Left ventricle myocardium inferior (tissue), 1 donor: ENCODE results near the gene DTD1. TPM values are rescaled to one million over a fixed set of nuclear protein-coding genes. Genes with fewer than 3 reads are reported as not detected.

Source experiments
- DNase-seq: peaks from one replicate; pipeline ENCODE4 v3.0.0-alpha.2; 2020
- H3K27ac ChIP-seq: fragments of 200-600 bp; replicated peaks from 2 replicates; pipeline ENCODE4 v1.8.0; 2021
- H3K27me3 ChIP-seq: fragments of 200-600 bp; 2 replicates; pipeline ENCODE4 v1.8.0; 2021; ENCODE audit warnings: low read depth
- H3K36me3 ChIP-seq: fragments of 200-600 bp; 2 replicates; pipeline ENCODE4 v1.8.0; 2021
- H3K4me1 ChIP-seq: fragments of 200-600 bp; 2 replicates; pipeline ENCODE4 v1.8.0; 2021
- H3K4me3 ChIP-seq: fragments of 200-600 bp; 2 replicates; pipeline ENCODE4 v1.8.0; 2021; ENCODE audit warnings: mild to moderate bottlenecking, moderate library complexity
- H3K9me3 ChIP-seq: fragments of 200-600 bp; replicated peaks from 2 replicates; pipeline ENCODE4 v1.8.0; 2021
- CTCF ChIP-seq: fragments of 200-600 bp; IDR thresholded peaks from 2 replicates; pipeline ENCODE4 v1.8.0; 2021; ENCODE audit warnings: antibody characterized with exemption, mild to moderate bottlenecking, borderline replicate concordance
- intact Hi-C: fragments of 100-400 bp; cut with micrococcal nuclease; formaldehyde crosslinking; loops from one replicate; pipeline ENCODE4 v1.11.0; 2022
- total RNA-seq: library from RNA; stranded (reverse); fragmentation: NEBNext Ultra II Directional; extraction: Animal tissue kit (Norgen Biotek cat#: 25700); gene quantifications from one replicate; pipeline ENCODE4 v1.2.1, GENCODE V29; 2021
- donor health status: DM: no; HTN: yes; CAD: no; lungs with severe emphysema.

The DTD1 gene
- total RNA-seq, 1 donor from 2014 or later: 12.2 TPM

GRCh38 chr20:18645851-18646250, 58.0 kb downstream of the DTD1 start:
- no peak overlapping the region for H3K4me3 ChIP-seq
- H3K9me3 ChIP-seq: no peaks in the 10 kb centered on the region
- H3K4me1 ChIP-seq: peaks cover 21% of the 10 kb centered on the region
- no peaks in the 10 kb centered on the region for H3K36me3 ChIP-seq
- TF ChIP-seq CTCF: no peak
- no peak for DNase-seq
- H3K27me3 ChIP-seq: no peaks in the 10 kb centered on the region
- no peak overlapping the region for H3K27ac ChIP-seq
- intact Hi-C loops: no loop called here

- intact Hi-C loops: no loop called here
- no peak for DNase-seq
- no peak overlapping the region for H3K27ac ChIP-seq
- H3K4me3 ChIP-seq: no peak overlapping the region
- TF ChIP-seq CTCF: no peak
- H3K27me3 ChIP-seq: no peaks in the 10 kb centered on the region
- H3K36me3 ChIP-seq: no peaks in the 10 kb centered on the region
- H3K4me1 ChIP-seq: peaks cover 21% of the 10 kb centered on the region
- no peaks in the 10 kb centered on the region for H3K9me3 ChIP-seq
Measured at GRCh38 chr20:18647777-18648176, 59.9 kb downstream of the DTD1 start.

- no peak for DNase-seq
- TF ChIP-seq CTCF: no peak
- H3K4me1 ChIP-seq: peaks cover 19% of the 10 kb centered on the region
- H3K27ac ChIP-seq: no peak overlapping the region
- H3K27me3 ChIP-seq: no peaks in the 10 kb centered on the region
- no peaks in the 10 kb centered on the region for H3K9me3 ChIP-seq
- H3K4me3 ChIP-seq: no peak overlapping the region
- intact Hi-C loops: no loop called here
- no peaks in the 10 kb centered on the region for H3K36me3 ChIP-seq
Measured at GRCh38 chr20:18650224-18650623, 62.4 kb downstream of the DTD1 start.

GRCh38 chr20:18653736-18654447, 66.0 kb downstream of the DTD1 start:
- H3K4me3 ChIP-seq: no peak overlapping the region
- H3K4me1 ChIP-seq: peaks cover 6% of the 10 kb centered on the region
- intact Hi-C loops: no loop called here
- DNase-seq: no peak
- H3K9me3 ChIP-seq: no peaks in the 10 kb centered on the region
- H3K27ac ChIP-seq: no peak overlapping the region
- no peak for TF ChIP-seq CTCF
- H3K36me3 ChIP-seq: no peaks in the 10 kb centered on the region
- no peaks in the 10 kb centered on the region for H3K27me3 ChIP-seq

GRCh38 chr20:18654448-18654773, 66.6 kb downstream of the DTD1 start:
- no peak for TF ChIP-seq CTCF
- H3K4me1 ChIP-seq: peaks cover 6% of the 10 kb centered on the region
- no peak overlapping the region for H3K27ac ChIP-seq
- intact Hi-C loops: no loop called here
- no peaks in the 10 kb centered on the region for H3K36me3 ChIP-seq
- no peaks in the 10 kb centered on the region for H3K9me3 ChIP-seq
- H3K4me3 ChIP-seq: no peak overlapping the region
- no peaks in the 10 kb centered on the region for H3K27me3 ChIP-seq
- DNase-seq: no peak

GRCh38 chr20:18657575-18657974, 69.7 kb downstream of the DTD1 start:
- no peaks in the 10 kb centered on the region for H3K9me3 ChIP-seq
- no peak overlapping the region for H3K27ac ChIP-seq
- no peaks in the 10 kb centered on the region for H3K27me3 ChIP-seq
- no peak for TF ChIP-seq CTCF
- H3K4me1 ChIP-seq: peaks cover 6% of the 10 kb centered on the region
- no peak overlapping the region for H3K4me3 ChIP-seq
- no peaks in the 10 kb centered on the region for H3K36me3 ChIP-seq
- DNase-seq: no peak
- intact Hi-C loops: no loop called here
